ENCODE results near the gene SLC34A1. TPM values are rescaled to one million over a fixed set of nuclear protein-coding genes. Genes with fewer than 3 reads are reported as not detected.

SLC34A1 gene
- total and polyA plus RNA-seq, 2 of the 13 experiments (the other 11 are each of a cell fraction or from before 2014, with no cell fraction given): 0.03 to 0.20 TPM

DNA sequence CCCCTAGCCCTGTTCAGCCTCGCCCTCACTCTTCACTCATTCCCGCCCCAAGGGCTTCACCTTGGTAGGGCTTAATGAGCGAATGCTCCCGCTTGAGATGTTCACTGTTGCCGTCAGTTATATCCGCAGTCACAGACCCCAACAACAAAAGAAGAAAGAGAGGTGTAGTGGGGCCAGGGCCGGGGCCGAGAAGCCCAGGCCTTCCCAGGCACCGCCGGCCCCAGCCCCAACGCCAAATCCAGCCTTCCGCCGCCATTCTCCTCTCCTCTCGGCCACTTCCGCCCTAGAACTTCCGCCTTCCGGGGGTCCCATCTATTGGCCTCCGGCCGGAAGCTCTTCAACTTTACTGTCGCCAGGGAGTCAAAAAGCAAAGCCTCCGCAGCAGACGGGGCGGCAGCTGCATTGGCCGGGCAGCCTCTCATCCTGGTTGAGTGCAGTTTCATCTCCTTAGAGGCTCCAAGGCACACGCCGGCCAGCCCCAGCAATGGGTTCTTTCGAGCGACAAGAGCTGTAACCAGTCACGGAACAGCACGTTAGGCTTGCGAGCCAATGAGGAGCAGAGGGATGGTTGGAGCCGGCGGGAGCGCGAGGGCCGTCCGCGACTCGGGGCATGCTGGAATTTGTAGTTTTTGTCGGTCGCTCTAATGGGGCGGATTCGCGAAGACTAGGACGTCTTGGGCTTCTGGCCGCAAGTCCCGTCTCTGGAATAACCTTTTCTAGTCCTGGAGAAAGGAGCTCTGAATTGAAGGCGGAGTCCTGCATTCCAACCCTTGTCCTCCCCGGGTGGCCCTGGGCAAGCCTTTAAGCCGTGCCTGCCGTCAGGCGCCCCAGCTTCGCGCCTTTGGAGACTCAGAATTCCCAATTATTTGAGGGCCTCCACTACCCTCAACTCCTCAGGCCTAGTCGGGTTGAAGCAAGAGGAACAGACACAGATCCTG, 32.6 kb upstream of the SLC34A1 start, which contains the start of gene LMAN2 (continued):
- TF ChIP-seq, protein P1, sequence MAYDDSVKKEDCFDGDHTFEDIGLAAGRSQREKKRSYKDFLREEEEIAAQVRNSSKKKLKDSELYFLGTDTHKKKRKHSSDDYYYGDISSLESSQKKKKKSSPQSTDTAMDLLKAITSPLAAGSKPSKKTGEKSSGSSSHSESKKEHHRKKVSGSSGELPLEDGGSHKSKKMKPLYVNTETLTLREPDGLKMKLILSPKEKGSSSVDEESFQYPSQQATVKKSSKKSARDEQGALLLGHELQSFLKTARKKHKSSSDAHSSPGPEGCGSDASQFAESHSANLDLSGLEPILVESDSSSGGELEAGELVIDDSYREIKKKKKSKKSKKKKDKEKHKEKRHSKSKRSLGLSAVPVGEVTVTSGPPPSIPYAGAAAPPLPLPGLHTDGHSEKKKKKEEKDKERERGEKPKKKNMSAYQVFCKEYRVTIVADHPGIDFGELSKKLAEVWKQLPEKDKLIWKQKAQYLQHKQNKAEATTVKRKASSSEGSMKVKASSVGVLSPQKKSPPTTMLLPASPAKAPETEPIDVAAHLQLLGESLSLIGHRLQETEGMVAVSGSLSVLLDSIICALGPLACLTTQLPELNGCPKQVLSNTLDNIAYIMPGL (CRISPR knock-in tag; IDR thresholded peaks at IDR 0.05; ENCODE audit: borderline replicate concordance in 1 of 2, low read depth in 1 of 2): peak; percentile 58 to 76; a peak in 2 of 4 replicates
- TF ChIP-seq, protein P2, sequence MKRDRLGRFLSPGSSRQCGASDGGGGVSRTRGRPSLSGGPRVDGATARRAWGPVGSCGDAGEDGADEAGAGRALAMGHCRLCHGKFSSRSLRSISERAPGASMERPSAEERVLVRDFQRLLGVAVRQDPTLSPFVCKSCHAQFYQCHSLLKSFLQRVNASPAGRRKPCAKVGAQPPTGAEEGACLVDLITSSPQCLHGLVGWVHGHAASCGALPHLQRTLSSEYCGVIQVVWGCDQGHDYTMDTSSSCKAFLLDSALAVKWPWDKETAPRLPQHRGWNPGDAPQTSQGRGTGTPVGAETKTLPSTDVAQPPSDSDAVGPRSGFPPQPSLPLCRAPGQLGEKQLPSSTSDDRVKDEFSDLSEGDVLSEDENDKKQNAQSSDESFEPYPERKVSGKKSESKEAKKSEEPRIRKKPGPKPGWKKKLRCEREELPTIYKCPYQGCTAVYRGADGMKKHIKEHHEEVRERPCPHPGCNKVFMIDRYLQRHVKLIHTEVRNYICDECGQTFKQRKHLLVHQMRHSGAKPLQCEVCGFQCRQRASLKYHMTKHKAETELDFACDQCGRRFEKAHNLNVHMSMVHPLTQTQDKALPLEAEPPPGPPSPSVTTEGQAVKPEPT (CRISPR knock-in tag; IDR thresholded peaks at IDR 0.05; ENCODE audit: low read depth): no peak
- TF ChIP-seq SIN3B (IDR thresholded peaks at IDR 0.05; ENCODE audit: low read length) (peak; percentile 93), ZNF792 (CRISPR knock-in tag; IDR thresholded peaks at IDR 0.05) (0 out of 2 replicates have a peak, but pooled peaks have one; percentile 23), MED8 (CRISPR knock-in tag; IDR thresholded peaks at IDR 0.05; ENCODE audit: insufficient replicate concordance) (no peak), DNMT1 (CRISPR knock-in tag; IDR thresholded peaks at IDR 0.05) (no peak), PRMT3 (CRISPR knock-in tag; IDR thresholded peaks at IDR 0.05; ENCODE audit: borderline replicate concordance, low read depth) (no peak), FUBP1 (CRISPR knock-in tag; IDR thresholded peaks at IDR 0.05; ENCODE audit: borderline replicate concordance) (no peak), BCLAF1 (IDR thresholded peaks at IDR 0.05) (no peak), REXO4 (CRISPR knock-in tag; IDR thresholded peaks at IDR 0.05; ENCODE audit: borderline replicate concordance) (no peak)
- TF ChIP-seq, protein P3, sequence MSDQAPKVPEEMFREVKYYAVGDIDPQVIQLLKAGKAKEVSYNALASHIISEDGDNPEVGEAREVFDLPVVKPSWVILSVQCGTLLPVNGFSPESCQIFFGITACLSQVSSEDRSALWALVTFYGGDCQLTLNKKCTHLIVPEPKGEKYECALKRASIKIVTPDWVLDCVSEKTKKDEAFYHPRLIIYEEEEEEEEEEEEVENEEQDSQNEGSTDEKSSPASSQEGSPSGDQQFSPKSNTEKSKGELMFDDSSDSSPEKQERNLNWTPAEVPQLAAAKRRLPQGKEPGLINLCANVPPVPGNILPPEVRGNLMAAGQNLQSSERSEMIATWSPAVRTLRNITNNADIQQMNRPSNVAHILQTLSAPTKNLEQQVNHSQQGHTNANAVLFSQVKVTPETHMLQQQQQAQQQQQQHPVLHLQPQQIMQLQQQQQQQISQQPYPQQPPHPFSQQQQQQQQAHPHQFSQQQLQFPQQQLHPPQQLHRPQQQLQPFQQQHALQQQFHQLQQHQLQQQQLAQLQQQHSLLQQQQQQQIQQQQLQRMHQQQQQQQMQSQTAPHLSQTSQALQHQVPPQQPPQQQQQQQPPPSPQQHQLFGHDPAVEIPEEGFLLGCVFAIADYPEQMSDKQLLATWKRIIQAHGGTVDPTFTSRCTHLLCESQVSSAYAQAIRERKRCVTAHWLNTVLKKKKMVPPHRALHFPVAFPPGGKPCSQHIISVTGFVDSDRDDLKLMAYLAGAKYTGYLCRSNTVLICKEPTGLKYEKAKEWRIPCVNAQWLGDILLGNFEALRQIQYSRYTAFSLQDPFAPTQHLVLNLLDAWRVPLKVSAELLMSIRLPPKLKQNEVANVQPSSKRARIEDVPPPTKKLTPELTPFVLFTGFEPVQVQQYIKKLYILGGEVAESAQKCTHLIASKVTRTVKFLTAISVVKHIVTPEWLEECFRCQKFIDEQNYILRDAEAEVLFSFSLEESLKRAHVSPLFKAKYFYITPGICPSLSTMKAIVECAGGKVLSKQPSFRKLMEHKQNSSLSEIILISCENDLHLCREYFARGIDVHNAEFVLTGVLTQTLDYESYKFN (CRISPR knock-in tag; conservative IDR thresholded peaks at IDR 0.05): no peak
- TF ChIP-seq, protein P4, sequence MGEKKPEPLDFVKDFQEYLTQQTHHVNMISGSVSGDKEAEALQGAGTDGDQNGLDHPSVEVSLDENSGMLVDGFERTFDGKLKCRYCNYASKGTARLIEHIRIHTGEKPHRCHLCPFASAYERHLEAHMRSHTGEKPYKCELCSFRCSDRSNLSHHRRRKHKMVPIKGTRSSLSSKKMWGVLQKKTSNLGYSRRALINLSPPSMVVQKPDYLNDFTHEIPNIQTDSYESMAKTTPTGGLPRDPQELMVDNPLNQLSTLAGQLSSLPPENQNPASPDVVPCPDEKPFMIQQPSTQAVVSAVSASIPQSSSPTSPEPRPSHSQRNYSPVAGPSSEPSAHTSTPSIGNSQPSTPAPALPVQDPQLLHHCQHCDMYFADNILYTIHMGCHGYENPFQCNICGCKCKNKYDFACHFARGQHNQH (CRISPR knock-in tag; IDR thresholded peaks at IDR 0.05): peak; percentile 88; the same call in 1 of the 2 replicates
